Left ventricle myocardium inferior (tissue), 1 donor: ENCODE measurements around the gene AMH. TPM values are rescaled to one million over a fixed set of nuclear protein-coding genes. Genes with fewer than 3 reads are reported as not detected.

Experiments
- DNase-seq: peaks from one replicate; pipeline ENCODE4 v3.0.0-alpha.2; 2020
- H3K27ac ChIP-seq: fragments of 200-600 bp; replicated peaks from 2 replicates; pipeline ENCODE4 v1.8.0; 2021
- H3K27me3 ChIP-seq: fragments of 200-600 bp; 2 replicates; pipeline ENCODE4 v1.8.0; 2021; ENCODE audit warnings: low read depth
- H3K36me3 ChIP-seq: fragments of 200-600 bp; 2 replicates; pipeline ENCODE4 v1.8.0; 2021
- H3K4me1 ChIP-seq: fragments of 200-600 bp; 2 replicates; pipeline ENCODE4 v1.8.0; 2021
- H3K4me3 ChIP-seq: fragments of 200-600 bp; 2 replicates; pipeline ENCODE4 v1.8.0; 2021; ENCODE audit warnings: mild to moderate bottlenecking, moderate library complexity
- H3K9me3 ChIP-seq: fragments of 200-600 bp; replicated peaks from 2 replicates; pipeline ENCODE4 v1.8.0; 2021
- intact Hi-C: fragments of 100-400 bp; cut with micrococcal nuclease; formaldehyde crosslinking; loops from one replicate; pipeline ENCODE4 v1.11.0; 2022
- total RNA-seq: library from RNA; stranded (reverse); fragmentation: NEBNext Ultra II Directional; extraction: Animal tissue kit (Norgen Biotek cat#: 25700); gene quantifications from one replicate; pipeline ENCODE4 v1.2.1, GENCODE V29; 2021
- TF ChIP-seq, protein P1 (sequence below): fragments of 200-600 bp; IDR thresholded peaks from 2 replicates; pipeline ENCODE4 v1.8.0; 2021; ENCODE audit warnings: antibody characterized with exemption, mild to moderate bottlenecking, borderline replicate concordance
- donor health status: DM: no; HTN: yes; CAD: no; lungs with severe emphysema.

Gene AMH
- total RNA-seq, 1 donor from 2014 or later, result 1.1 TPM

- Histone ChIP-seq H3K9me3 (no peaks in the 10 kb centered on the region), H3K4me3 (no peak overlapping the region), H3K27me3 (no peaks in the 10 kb centered on the region), H3K4me1 (peaks cover 69% of the 10 kb centered on the region), H3K27ac (no peak overlapping the region), H3K36me3 (peaks cover 54% of the 10 kb centered on the region)
- TF ChIP-seq, protein P1, sequence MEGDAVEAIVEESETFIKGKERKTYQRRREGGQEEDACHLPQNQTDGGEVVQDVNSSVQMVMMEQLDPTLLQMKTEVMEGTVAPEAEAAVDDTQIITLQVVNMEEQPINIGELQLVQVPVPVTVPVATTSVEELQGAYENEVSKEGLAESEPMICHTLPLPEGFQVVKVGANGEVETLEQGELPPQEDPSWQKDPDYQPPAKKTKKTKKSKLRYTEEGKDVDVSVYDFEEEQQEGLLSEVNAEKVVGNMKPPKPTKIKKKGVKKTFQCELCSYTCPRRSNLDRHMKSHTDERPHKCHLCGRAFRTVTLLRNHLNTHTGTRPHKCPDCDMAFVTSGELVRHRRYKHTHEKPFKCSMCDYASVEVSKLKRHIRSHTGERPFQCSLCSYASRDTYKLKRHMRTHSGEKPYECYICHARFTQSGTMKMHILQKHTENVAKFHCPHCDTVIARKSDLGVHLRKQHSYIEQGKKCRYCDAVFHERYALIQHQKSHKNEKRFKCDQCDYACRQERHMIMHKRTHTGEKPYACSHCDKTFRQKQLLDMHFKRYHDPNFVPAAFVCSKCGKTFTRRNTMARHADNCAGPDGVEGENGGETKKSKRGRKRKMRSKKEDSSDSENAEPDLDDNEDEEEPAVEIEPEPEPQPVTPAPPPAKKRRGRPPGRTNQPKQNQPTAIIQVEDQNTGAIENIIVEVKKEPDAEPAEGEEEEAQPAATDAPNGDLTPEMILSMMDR, result no peak
- intact Hi-C loops, result no loop called here
- no peak for DNase-seq
Observed at GRCh38 chr19:2243274-2244124, 5.6 kb upstream of the AMH start.

DNA sequence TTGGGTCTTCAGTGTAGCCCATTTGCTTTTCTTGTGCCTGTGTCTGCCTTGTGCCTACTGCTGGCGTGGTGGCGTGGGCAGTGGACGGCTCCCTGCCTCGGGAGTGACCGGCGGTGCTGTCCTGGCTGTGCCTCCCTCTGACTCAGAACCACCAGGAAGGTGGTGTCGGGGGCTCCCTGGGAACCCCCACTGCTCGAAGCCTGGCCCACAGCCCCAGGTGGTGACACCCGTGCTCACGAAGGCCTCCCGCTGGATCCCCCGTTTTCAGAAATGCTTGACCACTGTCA lies 5.1 kb upstream of the AMH start:
- intact Hi-C loops, result no loop called here
- H3K27ac ChIP-seq, result no peak overlapping the region
- H3K4me3 ChIP-seq, result no peak overlapping the region
- no peaks in the 10 kb centered on the region for H3K9me3 ChIP-seq
- H3K4me1 ChIP-seq, result peaks cover 63% of the 10 kb centered on the region
- no peak for DNase-seq
- TF ChIP-seq, protein P1, result no peak
- H3K27me3 ChIP-seq, result peaks cover 2% of the 10 kb centered on the region
- H3K36me3 ChIP-seq, result peaks cover 54% of the 10 kb centered on the region

GRCh38 chr19:2244486-2244885 lies 4.6 kb upstream of the AMH start:
- Histone ChIP-seq H3K27ac (no peak overlapping the region), H3K4me1 (peaks cover 59% of the 10 kb centered on the region), H3K27me3 (peaks cover 6% of the 10 kb centered on the region), H3K9me3 (no peaks in the 10 kb centered on the region), H3K36me3 (peaks cover 54% of the 10 kb centered on the region), H3K4me3 (no peak overlapping the region)
- intact Hi-C loops, result no loop called here
- TF ChIP-seq, protein P1, result no peak
- no peak for DNase-seq

DNA sequence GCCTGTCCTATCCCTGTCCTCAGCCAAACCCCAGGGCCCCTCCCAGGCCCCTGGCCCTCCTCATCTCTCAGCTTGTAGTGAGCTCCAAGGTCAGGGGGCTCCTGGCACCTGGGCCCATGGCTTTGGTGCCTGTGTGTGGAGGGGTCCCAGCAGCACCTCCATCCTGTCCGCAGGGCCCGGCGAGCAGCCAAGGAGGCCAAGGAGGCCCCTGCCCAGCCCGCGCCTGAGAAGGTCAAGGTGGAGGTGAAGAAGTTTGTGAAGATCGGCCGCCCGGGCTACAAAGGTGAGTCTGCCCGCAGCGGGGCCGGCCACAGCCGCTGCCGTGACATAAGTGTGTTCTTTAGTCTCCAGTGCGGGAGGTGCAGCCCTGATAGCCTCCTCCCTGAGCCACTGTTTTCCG lies 3.9 kb upstream of the AMH start:
- Histone ChIP-seq H3K27ac (no peak overlapping the region), H3K27me3 (peaks cover 14% of the 10 kb centered on the region), H3K9me3 (no peaks in the 10 kb centered on the region), H3K36me3 (peaks cover 54% of the 10 kb centered on the region), H3K4me3 (no peak overlapping the region), H3K4me1 (peaks cover 56% of the 10 kb centered on the region)
- TF ChIP-seq, protein P1, result no peak
- intact Hi-C loops, result no loop called here
- DNase-seq, result no peak

- Histone ChIP-seq H3K4me3 (no peak overlapping the region), H3K9me3 (no peaks in the 10 kb centered on the region), H3K36me3 (peaks cover 54% of the 10 kb centered on the region), H3K27ac (no peak overlapping the region), H3K27me3 (peaks cover 22% of the 10 kb centered on the region), H3K4me1 (peaks cover 56% of the 10 kb centered on the region)
- intact Hi-C loops, result no loop called here
- TF ChIP-seq, protein P1, result no peak
- DNase-seq, result no peak
Observed at GRCh38 chr19:2246014-2246620, 3.0 kb upstream of the AMH start.
